SW 1271 (cell line): ENCODE data around the gene TLE1.
"Not testable (repeated sequence)": the region's sequence is repeated elsewhere in the genome, so short reads cannot be mapped to it uniquely, and the experiment has no call there.

ENCODE experiments used
- DNase-seq, 2 experiments: peaks; one replicate each; lab custom pipeline; 2025; lab: John Stamatoyannopoulos, UW

TLE1 gene

DNA sequence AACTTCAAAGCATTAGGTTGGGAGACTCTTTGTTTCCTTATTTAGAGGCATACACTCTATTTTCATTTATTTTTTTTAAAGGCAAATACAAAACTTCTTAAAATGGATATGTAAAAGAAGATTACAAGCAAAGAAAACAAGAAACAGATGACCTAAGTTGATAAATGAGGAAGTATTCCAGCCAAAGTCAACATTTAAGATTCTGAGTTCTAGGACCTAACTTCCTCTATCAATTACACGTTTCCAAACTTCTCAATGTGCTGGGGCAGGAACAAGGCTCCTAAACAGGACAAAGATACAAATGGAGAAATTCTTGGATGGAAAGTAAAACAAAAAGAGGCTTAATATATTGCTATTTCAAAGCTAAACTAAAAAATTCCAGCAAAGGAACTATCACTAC, 89.5 kb downstream of the TLE1 start:
- DNase-seq, result no peak

DNA sequence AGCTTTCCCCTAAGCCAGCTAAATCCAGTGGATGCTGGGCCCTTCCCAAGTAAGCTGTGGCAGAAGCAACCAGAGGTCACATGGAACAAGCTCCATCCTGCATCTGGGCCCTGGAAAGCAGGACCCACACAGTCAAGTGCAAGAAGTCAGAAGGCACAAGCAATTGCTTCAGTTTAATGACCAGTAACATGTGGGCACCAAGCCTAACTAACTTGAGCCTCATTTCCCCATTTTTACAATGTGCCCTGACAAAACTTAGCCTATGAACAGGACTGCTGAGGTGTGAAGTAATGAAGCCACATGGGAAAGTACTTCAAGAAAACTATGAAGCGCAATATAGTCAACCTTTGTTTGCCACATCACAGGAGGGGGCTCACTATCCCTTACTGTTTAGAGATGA, 90.5 kb downstream of the TLE1 start:
- no peak for DNase-seq

DNA sequence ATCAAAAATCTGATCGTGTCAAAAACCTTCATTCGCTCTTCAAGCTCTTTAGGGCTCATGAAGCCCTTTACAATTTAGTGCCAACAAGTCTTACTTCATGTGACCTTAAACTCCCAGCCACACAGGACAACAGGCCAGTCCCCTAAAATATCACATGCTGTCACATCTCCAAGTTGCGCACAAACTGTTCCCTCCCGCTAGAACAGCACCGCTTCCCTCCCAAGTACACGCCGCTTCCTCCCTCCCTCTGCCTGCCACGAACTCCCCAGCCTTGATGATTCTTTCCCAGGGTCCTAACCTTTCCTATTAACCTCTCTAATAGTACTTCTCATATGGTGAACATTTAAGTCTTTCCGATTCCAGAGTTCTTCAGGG, 91.2 kb downstream of the TLE1 start:
- no peak for DNase-seq

DNA sequence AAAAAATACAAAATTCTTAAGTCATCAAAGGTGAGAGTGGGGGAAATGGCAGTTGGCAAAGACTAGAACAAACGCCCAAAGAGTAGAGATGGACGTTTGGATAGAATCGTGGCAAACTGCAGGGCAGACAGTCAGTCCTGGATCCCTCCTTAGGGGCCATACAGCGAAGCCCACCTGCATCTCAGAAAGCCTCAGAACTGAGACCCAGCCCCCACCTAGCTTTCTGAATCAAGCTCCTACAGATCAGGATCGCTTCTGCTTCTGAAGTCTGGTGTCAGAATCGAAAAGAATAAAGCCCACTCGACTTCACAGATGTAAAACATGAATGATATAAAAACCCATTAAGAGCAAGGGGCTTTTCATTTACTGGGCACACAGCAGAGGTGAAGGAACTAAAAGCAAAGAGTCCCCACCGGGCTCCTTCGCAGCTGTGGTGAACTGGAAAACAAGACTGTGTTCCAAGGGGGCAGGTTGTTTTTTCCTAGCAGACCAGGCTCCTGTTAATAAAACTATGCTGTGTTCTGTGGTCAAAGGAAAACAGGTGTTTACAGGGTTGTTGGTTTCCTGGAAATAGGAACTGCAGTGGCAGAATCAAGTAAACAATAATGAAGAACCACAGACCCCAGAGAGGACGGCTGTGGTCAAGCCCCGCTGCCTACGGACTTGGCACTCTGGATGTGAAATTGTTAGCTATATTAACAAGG, 91.8 kb downstream of the TLE1 start:
- no peak for DNase-seq

DNA sequence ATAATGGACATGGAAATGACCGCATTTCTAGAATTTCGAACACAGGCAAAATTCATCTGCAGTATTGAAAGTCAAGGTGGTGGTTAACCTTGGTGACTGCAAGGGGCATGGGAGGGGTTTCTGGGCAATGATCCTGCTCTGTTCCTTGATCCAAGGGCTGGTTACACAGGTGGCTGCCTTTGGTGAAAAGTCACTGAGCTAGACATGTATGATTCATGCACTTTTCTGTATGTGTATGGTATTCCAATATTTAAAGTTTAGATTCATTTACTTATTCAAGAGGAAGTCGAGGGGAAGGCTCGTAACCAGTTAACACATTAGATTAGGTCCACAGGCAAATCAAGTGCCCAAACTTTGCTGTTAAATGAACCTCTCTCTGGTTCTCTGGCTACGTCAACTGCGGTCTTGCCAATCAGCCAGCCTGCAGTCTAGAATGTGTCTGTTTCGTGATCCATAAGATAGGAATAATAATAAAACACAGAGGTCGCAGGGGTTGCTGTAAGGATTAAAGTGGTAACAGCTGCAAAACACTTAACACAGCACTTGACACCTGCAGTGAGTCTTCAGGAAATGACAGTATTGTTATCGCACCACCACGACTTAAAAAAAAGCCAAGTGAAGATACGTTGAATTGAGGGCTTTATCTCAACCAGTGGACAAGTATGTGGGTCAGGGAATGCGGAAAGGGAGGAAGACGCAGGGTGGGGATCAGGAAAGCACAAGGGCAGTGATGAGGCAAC, 92.5 kb downstream of the TLE1 start:
- no peak for DNase-seq

DNA sequence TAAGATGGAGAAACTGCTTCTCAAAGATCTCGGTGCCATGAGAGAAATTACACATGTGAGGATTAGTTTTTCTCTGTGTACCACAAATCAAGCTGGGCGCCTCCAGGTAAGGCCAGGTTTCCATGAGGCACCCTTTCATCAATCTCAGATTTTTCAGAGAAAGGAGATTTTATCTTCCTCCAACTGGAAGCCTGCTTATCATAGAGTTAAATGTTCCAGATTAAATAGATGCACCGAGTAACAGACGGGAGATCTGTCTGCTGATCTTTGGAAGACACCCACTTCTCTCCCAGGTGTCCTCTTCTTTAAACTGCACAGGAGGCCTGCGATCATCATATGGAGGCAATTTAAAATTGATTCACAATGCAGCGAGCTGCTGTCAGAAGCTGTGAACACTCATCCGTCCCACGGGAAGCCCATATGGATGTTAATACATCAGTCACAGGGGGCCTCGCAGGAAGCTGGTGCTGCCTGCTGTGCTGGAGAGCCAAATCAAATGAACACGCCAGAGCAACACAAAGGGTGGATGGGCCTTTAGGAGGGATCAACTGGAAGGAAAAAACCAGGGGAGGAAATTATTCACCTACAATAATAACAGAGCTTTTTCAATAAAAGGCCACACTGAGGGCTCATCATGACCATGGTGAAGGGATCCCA, 93.3 kb downstream of the TLE1 start:
- DNase-seq, result no peak

DNA sequence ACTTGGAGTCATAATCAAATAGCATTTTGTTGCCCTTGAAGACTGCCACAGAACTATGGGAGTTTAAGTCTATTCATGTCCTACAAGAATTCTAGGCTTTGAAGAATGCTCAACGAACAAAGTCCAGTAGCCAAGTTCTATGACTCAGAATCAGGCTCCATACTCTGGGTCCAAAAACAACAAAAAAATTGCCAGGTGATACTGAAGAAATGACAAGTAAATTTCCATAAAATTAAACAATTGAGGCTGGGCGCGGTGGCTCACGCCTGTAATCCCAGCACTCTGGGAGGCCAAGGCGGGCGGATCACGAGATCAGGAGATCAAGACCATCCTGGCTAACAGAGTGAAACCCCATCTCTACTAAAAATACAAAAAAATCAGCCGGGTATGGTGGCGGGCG, 94.1 kb downstream of the TLE1 start:
- DNase-seq, result not testable (repeated sequence)

DNA sequence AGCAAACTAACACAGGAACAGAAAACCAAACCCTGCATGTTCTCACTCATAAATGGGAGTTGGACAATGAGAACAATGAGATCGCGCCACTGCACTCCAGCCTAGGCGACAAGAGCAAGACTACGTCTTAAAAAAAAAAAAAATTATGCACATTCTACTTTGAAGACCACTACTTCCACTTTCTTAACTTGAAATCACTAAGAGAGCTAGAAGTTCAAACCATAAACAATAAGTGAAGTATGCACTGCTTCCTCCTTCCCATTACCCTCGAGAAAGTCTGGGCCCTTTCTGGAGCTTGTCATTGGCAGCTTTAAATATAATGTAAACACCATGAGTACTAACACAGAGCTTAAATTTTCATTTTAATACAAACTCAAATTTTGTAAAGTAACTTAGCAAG, 94.9 kb downstream of the TLE1 start:
- no peak for DNase-seq

DNA sequence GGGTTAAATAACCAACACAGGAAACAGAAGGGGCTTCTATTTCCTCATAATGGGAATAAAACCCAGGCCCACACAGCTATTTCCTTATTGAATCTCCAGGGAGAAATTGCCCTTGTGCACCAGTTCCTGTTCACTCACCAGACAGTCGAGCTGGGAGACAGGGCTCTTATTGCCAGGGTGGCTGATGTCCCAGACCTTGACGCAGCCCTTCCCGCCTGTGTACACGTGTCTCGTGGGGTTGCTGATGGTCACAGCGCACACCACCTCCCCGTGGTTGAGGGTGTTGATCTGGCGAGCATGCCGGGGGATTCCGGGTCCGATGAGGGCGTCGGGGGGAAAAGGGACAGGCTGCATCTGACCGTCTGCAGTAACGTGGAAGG, 96.5 kb downstream of the TLE1 start:
- DNase-seq, result no peak

DNA sequence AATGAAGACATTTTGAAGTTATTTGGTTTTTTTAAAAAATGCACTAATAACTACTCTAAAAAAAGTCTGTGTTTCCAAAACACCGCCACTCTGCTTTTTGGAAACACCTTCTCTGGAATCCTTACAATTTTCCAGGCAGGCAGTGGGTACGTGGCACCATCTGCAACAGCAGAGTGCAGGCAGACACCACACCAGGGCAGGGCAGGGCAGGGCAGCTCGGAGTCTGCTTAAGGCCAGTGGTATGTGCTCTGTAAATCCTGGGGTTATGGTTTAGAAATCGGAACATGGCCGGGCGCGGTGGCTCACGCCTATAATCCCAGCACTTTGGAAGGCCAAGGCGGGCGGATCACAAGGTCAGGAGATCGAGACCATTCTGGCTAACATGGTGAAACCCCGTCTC, 97.6 kb downstream of the TLE1 start:
- no peak for DNase-seq

DNA sequence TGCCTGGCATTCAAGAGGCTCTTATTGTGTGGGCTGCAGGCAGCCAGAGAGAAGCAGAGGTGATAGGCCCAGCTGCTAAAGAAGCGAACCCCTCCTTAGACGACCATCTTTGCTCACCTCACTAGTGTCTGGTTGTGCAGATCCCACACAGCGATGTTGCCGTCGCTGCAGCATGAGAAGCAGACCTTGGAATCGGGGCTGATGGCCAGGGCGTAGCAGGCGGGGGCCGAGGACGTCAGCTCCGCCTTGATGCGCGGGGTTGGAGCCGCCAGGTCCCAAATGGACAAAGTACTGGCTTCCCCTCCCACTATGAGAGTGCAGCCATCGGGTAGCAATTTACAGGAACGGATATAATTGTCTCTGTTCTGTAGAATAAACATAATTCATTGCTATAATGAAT, 98.7 kb downstream of the TLE1 start:
- no peak for DNase-seq

DNA sequence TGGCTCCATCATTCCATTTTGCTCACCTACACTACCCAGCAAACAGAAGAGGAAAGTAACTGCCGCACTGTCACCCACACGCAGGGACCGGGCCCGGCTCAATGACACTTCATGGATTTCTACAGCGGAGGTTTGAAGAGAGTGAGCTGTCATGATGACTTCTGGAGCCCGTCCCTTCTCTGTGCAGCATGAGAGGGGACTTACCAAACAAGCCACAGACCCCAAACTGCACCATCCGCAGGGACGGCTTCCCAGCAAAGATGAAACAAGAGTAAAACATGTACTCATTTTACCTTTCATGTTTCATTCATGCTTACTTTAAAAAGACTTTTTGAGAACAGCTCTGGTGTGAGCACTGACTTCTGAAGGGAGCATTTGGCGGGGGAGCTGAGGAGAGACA, 99.5 kb downstream of the TLE1 start:
- no peak for DNase-seq

DNA sequence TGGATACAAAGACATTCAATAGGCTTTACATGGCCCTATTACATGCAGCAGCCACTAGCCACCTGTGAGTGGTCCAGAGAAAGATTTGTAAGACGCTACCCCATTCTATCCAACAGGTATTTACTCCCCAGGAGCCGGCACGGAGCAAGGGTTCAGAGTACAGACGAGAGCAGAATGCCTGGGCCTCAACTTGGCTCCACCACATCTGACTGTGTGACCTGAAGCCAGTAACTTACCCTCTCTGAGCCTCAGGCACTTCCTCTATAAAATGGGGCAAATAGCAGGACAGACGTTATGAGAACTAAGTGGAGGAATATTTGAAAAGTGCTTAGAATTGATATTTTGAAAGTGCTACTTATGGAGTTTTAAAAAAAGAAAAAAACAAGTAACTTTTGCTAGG, 100.0 kb downstream of the TLE1 start:
- no peak for DNase-seq

DNA sequence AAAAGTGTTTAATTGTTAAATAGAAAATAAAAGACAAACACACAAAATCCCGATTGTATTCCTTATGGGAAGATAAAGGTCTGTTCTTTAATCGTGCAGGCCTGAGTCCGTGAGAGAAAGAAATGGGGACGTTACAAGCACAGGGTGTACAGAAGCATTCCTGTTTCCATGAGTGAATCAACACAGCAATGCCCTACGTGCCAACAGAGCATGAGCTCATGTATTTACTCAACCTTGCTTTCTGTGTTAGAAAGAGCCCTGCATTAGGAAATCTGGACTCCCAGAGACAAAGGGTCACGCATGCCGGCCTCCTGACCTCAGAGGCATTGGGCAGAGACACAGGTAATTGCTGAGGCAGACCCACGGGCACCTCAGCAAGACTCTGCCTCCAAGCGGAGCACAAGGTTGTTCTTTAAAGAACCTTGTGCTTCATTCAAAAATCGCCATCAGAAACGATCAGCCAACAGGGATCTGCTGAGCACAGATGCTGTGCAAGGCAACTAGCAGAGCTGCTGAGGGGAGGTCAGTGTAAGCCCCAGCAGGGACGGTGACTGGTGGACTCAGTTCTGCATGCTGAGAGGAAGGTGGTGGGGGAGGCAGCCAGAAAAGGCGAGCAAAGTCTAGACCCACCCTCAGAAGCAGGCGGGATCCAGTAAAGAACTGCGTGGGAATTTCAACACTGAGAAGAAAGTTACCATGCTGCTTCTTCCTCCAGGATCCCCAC, 101.0 kb downstream of the TLE1 start:
- DNase-seq, result no peak

DNA sequence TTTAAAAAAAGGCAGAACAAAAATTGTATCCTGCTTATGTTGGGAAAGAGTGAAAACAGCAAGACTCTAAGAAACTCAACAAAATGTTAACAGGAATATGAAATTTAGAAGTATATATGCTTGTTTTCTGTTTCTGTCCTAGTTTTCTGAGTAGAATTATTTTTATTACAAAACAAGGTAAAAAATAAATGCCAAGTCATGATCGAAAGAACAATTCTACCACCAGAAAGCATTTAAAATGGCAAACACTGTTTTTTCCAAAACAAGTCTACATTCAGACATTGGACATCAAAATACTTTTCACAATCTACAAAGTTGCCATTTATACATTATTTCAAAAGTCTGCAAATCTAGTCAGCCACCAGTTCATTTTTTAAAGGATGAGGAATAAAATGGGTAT, 102.6 kb downstream of the TLE1 start:
- DNase-seq, result no peak

DNA sequence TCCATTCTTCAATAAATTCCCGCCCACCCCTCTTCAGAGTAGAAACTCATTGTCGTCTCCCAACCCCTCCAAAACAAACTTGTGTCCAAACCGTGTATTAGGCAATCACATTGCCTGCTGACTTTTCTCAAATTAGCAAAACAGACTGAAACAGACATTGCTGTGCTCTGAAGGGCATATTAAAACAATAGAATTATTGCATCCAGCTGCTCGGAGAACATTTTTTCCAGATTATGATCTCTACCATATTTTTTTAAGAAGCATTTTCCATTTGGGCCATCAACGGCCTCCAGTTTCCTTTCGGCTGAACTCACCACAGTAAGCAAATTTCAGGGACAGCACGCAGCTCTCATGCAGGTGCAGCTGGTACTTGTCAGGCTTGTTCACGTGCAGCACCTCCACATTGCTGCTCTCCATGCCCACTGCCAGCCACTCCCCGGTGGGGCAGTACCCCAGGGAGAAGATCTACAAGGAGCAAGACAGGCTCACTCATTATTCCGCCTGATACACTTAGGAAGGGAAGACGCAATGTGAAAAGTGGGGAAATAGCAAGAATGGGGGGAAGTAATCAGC, 104.1 kb downstream of the TLE1 start:
- no peak for DNase-seq

DNA sequence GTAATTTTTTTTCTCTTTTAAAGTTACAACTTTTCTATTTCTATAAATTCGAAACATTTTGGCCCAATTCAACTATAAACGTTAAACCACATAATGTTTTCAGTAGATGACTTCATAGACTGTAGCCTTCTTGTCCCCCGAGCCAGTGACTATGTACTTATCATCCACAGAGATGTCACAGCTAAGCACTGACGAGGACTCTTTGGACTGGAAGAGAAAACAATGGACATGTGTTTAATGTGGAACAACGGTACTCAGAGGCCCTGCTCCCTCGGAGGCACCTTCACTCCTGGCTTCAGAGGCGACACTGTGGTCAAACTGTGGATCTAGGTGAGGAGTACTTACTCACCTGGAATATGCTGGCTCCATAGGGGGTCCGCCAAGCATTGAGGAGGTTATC, 105.2 kb downstream of the TLE1 start:
- DNase-seq, result no peak

DNA sequence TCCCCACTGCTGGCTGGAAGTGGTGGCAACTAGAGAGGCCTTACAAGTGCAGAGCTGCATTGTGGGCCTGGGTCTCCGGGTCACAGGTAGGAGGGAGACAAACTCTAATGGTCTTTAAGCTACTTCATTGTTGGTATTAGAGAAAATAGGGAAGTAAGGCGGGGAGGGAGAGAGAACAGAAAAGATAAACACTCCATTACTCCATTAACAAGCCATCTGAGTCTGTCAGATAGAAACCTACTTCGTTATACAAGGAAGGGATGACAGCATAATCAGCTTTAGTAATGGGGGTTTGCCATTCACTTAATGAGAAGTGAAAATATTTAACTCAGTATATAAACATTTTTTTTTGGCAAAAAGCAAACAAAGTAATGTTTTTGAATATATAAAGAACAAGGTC, 107.4 kb downstream of the TLE1 start:
- no peak for DNase-seq

DNA sequence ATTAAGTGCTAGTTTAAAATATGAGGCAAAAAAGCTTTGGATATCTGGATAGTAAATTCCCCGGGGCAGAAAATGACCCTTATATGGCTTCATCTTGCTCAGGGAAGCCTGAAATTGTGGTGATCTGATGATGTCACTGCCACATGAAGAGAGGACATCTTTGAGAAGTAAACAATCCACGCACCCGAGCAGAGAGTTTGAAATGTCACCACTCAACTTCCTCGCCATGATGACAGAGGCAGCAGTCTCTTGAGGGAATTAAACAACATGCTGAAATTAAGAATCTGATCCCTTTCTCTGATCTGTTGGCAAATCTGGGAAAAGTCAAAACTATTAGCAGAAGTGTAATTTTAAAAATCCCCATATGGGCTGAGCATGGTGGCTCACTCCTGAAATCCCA, 110.0 kb downstream of the TLE1 start:
- no peak for DNase-seq

DNA sequence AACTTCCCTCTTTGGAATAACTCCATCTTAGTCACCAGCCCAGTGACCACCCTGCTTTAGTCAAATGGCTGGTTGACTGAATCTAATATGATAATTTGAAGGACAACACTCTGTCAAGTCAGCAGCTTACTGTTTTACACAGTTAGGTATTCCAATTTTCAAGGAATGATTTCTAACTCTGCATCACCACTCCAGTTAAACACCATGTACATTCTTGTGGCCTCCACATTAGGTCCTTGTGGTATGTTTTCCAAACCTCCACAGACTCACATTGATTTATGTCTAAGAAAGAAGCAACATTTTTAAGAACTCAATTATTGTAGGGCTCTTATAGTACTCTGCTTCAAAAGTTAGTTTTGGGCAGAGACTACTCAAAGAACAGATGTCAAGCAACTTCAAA, 110.7 kb downstream of the TLE1 start:
- DNase-seq, result no peak

DNA sequence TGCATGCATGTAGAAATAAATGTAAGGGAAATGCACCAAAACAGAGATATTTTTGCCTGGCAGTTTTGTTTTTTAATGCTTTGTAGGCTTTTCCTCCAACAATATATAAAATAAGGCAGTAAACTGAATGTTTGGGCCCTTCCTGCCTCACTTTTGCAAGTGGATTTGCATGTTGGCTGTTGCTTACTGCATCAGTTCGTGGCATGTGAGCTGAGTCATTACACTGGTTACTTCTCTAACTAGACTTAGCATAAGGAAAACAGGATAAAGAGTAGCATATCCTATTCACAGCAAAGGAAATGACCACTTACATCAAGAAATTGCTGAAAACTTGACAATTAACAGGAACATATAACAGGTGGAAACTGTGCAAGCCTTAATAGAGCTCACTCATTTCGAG, 113.4 kb downstream of the TLE1 start:
- DNase-seq, result no peak

DNA sequence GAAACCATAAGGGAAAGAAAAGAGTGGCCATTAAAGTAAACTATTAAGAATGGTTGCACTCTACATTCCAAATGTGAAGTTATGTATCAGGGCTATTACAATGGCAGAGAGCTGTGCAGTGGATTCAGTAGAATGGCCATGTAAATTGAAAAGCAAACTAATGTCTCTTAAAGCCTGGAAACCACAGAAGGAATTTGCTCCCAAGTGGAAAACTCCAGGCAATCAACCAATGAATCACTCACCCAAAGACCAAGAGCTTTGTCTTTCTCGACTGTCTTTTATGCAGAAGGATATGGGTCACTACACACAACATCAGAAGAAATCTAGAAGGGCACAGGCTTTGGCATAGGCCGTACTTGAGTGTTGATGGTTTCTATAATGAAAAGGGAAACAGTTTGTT, 114.9 kb downstream of the TLE1 start:
- DNase-seq, result no peak
